Smooth muscle cell (in vitro differentiated cells): ENCODE results near the gene MACROD2. TPM values are rescaled to one million over a fixed set of nuclear protein-coding genes. Genes with fewer than 3 reads are reported as not detected.

Experiments used
- DNase-seq: peaks from one replicate; lab custom pipeline; 2025; ENCODE audit not compliant: unreplicated experiment; lab: John Stamatoyannopoulos, UW
- H2AFZ ChIP-seq: fragments of 200-600 bp; sonication (generic); 2 replicates; pipeline ENCODE4 v1.6.0; 2016; ENCODE audit warnings: antibody characterized with exemption, low read depth, mild to moderate bottlenecking
- H3F3A ChIP-seq: fragments of 200-600 bp; sonication (generic); 2 replicates; pipeline ENCODE4 v1.6.0; 2017; ENCODE audit warnings: antibody characterized with exemption, low read depth
- H3K27ac ChIP-seq: fragments of 200-600 bp; sonication (generic); 2 replicates; pipeline ENCODE4 v1.5.1; 2016; ENCODE audit warnings: low read depth, mild to moderate bottlenecking
- H3K27me3 ChIP-seq: fragments of 200-600 bp; sonication (generic); 2 replicates; pipeline ENCODE4 v1.6.1; 2016; ENCODE audit warnings: low read depth, mild to moderate bottlenecking
- H3K36me3 ChIP-seq: fragments of 200-600 bp; sonication (generic); 2 replicates; pipeline ENCODE4 v1.5.1; 2016; ENCODE audit warnings: low read depth
- H3K4me1 ChIP-seq: fragments of 200-600 bp; sonication (generic); 2 replicates; pipeline ENCODE4 v1.5.1; 2016; ENCODE audit warnings: low read depth
- H3K4me2 ChIP-seq: fragments of 200-600 bp; sonication (generic); 2 replicates; pipeline ENCODE4 v1.6.0; 2016; ENCODE audit warnings: mild to moderate bottlenecking
- H3K4me3 ChIP-seq: fragments of 200-600 bp; sonication (generic); 2 replicates; pipeline ENCODE4 v1.5.1; 2016; ENCODE audit warnings: mild to moderate bottlenecking
- H3K79me2 ChIP-seq: fragments of 200-600 bp; sonication (generic); 2 replicates; pipeline ENCODE4 v1.6.0; 2016; ENCODE audit warnings: low read depth, mild to moderate bottlenecking
- H3K9ac ChIP-seq: fragments of 200-600 bp; sonication (generic); 2 replicates; pipeline ENCODE4 v1.6.0; 2016; ENCODE audit warnings: low read depth
- H3K9me3 ChIP-seq: fragments of 200-600 bp; sonication (generic); replicated peaks from 2 replicates; pipeline ENCODE4 v1.5.1; 2016; ENCODE audit warnings: low read depth
- H4K20me1 ChIP-seq: fragments of 200-600 bp; sonication (generic); 2 replicates; pipeline ENCODE4 v1.6.0; 2016; ENCODE audit warnings: low read depth
- WGBS: methylation state at CpG from one replicate; pipeline ENCODE4 v1.1.7; 2016; ENCODE audit warnings: low lambda C conversion rate; 5-methylcytosine and 5-hydroxymethylcytosine counted together
- polyA plus RNA-seq: library from polyadenylated mRNA; unstranded; fragments of >200 nt; fragmentation: Nextera tagmentation; extraction: Ambion mirVana; gene quantifications from 2 replicates; pipeline ENCODE4 v1.2.1, GENCODE V29; 2016
- total RNA-seq: library from RNA; depleted of rRNA; stranded (reverse); fragments of >200 nt; gene quantifications from 2 replicates; pipeline ENCODE4 v1.2.3, GENCODE V29; 2014
- TF ChIP-seq, protein P1 (sequence below): fragments of 200-600 bp; sonication (generic); IDR thresholded peaks from 2 replicates; pipeline ENCODE4 v1.5.1; 2017; ENCODE audit warnings: borderline replicate concordance, mild to moderate bottlenecking, antibody characterized with exemption; ENCODE audit not compliant: insufficient read depth, poor library complexity, severe bottlenecking

MACROD2 gene
- total and polyA plus RNA-seq, 2 experiments from 2014 or later, result 0.04 to 0.32 TPM

- Histone ChIP-seq H3K27ac (no peak overlapping the region), H3K9me3 (no peaks in the 10 kb centered on the region), H3F3A (no peaks in the 10 kb centered on the region), H4K20me1 (no peaks in the 10 kb centered on the region), H2AFZ (no peak overlapping the region), H3K4me1 (peaks cover 6% of the 10 kb centered on the region), H3K4me3 (no peak overlapping the region), H3K4me2 (no peak overlapping the region), H3K36me3 (no peaks in the 10 kb centered on the region), H3K27me3 (no peaks in the 10 kb centered on the region), H3K9ac (no peak overlapping the region), H3K79me2 (no peaks in the 10 kb centered on the region)
- DNase-seq, result no peak
- 87% methylated on average over 3 of the region's 3 CpGs for whole genome bisulfite sequencing
- TF ChIP-seq, protein P1, sequence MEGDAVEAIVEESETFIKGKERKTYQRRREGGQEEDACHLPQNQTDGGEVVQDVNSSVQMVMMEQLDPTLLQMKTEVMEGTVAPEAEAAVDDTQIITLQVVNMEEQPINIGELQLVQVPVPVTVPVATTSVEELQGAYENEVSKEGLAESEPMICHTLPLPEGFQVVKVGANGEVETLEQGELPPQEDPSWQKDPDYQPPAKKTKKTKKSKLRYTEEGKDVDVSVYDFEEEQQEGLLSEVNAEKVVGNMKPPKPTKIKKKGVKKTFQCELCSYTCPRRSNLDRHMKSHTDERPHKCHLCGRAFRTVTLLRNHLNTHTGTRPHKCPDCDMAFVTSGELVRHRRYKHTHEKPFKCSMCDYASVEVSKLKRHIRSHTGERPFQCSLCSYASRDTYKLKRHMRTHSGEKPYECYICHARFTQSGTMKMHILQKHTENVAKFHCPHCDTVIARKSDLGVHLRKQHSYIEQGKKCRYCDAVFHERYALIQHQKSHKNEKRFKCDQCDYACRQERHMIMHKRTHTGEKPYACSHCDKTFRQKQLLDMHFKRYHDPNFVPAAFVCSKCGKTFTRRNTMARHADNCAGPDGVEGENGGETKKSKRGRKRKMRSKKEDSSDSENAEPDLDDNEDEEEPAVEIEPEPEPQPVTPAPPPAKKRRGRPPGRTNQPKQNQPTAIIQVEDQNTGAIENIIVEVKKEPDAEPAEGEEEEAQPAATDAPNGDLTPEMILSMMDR, result no peak
Observed at GRCh38 chr20:15632680-15633079, 1637.4 kb downstream of the MACROD2 start.

DNA sequence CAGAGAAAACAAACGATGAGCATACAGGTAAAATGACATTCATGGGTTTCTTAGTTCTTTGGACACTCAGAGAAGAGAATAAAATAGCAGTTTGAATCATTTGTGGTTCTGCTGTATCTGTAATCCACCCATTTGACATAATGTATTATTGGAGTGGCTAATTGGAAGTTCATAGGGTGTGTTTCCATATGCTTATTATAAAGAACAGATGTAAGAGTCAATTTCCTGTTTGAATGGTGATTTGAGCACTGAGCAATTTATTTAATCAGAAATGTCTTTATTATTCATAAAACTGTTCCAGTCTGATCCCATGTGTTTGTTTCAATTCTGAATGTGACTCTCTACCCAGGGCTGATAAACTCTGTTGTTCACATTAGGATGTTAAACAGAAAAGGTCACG lies 1638.8 kb downstream of the MACROD2 start:
- 96% methylated on average over 2 of the region's 2 CpGs for WGBS
- H3K27ac ChIP-seq, result no peak overlapping the region
- H3K9ac ChIP-seq, result no peak overlapping the region
- H3F3A ChIP-seq, result no peaks in the 10 kb centered on the region
- no peak overlapping the region for H2AFZ ChIP-seq
- TF ChIP-seq, protein P1, result no peak
- H3K9me3 ChIP-seq, result no peaks in the 10 kb centered on the region
- no peaks in the 10 kb centered on the region for H3K79me2 ChIP-seq
- H3K4me3 ChIP-seq, result no peak overlapping the region
- H3K4me1 ChIP-seq, result peaks cover 18% of the 10 kb centered on the region
- H3K36me3 ChIP-seq, result no peaks in the 10 kb centered on the region
- no peaks in the 10 kb centered on the region for H4K20me1 ChIP-seq
- no peaks in the 10 kb centered on the region for H3K27me3 ChIP-seq
- no peak overlapping the region for H3K4me2 ChIP-seq
- DNase-seq, result no peak

- WGBS, result 93% methylated on average over 5 of the region's 5 CpGs
- H3K9ac ChIP-seq, result no peak overlapping the region
- H3K4me1 ChIP-seq, result peaks cover 18% of the 10 kb centered on the region
- H3K9me3 ChIP-seq, result no peaks in the 10 kb centered on the region
- H3K4me2 ChIP-seq, result no peak overlapping the region
- H3K27ac ChIP-seq, result no peak overlapping the region
- H4K20me1 ChIP-seq, result no peaks in the 10 kb centered on the region
- no peaks in the 10 kb centered on the region for H3K79me2 ChIP-seq
- no peaks in the 10 kb centered on the region for H3K27me3 ChIP-seq
- no peak overlapping the region for H2AFZ ChIP-seq
- no peak overlapping the region for H3K4me3 ChIP-seq
- H3F3A ChIP-seq, result no peaks in the 10 kb centered on the region
- DNase-seq, result no peak
- TF ChIP-seq, protein P1, result no peak
- no peaks in the 10 kb centered on the region for H3K36me3 ChIP-seq
Observed at GRCh38 chr20:15637546-15637945, 1642.2 kb downstream of the MACROD2 start.

DNA sequence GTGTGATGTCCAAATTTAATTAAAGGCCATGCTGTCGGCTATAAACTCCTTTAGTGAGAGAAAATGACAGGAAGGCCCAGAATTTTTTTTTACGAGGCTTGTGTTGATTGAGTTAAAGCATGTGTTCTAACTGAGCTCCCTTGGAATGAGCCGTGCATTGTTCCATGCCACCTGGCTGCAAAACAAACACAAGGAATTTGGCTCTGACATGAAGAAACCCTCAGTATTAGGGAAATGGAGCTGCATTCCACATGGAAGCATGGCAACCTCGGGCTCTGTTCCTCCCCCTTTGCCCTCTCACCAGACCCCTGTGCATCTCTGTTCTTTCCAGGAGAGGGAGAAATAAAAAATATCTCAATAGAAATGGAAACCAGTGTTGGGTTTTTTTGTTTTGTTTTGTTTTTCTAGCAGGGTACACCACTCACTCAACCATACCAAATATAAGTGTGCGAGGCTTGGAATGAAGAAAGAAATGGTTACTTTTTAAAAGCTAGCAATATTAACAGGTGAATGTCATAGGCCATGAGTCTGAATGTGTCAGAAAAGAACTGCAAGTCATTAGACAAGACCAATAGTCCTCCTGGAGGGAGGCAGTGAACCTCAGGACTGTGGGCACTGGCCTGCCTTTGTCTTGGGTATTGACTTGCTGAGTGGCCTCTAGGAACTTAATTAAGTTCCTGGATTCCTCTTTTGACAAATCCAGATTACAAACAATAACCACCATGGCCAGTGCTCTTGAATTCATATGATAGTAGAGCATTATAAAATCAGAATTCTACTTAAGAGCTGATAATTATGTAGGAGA lies 1642.8 kb downstream of the MACROD2 start:
- H3K27ac ChIP-seq, result no peak overlapping the region
- no peaks in the 10 kb centered on the region for H3F3A ChIP-seq
- no peak overlapping the region for H3K4me2 ChIP-seq
- H3K36me3 ChIP-seq, result no peaks in the 10 kb centered on the region
- TF ChIP-seq, protein P1, result no peak
- 57% methylated on average over 5 of the region's 5 CpGs for WGBS
- H3K79me2 ChIP-seq, result no peaks in the 10 kb centered on the region
- no peak for DNase-seq
- no peaks in the 10 kb centered on the region for H3K27me3 ChIP-seq
- no peaks in the 10 kb centered on the region for H4K20me1 ChIP-seq
- H2AFZ ChIP-seq, result no peak overlapping the region
- peaks cover 18% of the 10 kb centered on the region for H3K4me1 ChIP-seq
- H3K9ac ChIP-seq, result no peak overlapping the region
- no peak overlapping the region for H3K4me3 ChIP-seq
- H3K9me3 ChIP-seq, result no peaks in the 10 kb centered on the region
